ENCODE results near the gene SMIM32. TPM values are rescaled to one million over a fixed set of nuclear protein-coding genes. Genes with fewer than 3 reads are reported as not detected.

The SMIM32 gene
- total and polyA plus RNA-seq, 5 donors from 2014 or later = not detected

GRCh38 chr5:136155761-136156160, 37.2 kb downstream of the SMIM32 start:
- no peaks in the 10 kb centered on the region for H3K4me1 Mint-ChIP-seq
- Histone ChIP-seq H3K27ac (ENCODE audit: insufficient read depth, low read length, poor library complexity, severe bottlenecking) (no peak overlapping the region), H3K36me3 (ENCODE audit: control insufficient read depth, insufficient read depth, low read length) (no peaks in the 10 kb centered on the region), H3K4me3 (ENCODE audit: low read depth, low read length) (no peak overlapping the region), H3K27me3 (ENCODE audit: control insufficient read depth, insufficient read depth, low read length) (no peaks in the 10 kb centered on the region), H3K4me1 (ENCODE audit: control insufficient read depth, insufficient read depth, low read length, poor library complexity, severe bottlenecking) (no peaks in the 10 kb centered on the region), H3K9me3 (ENCODE audit: control insufficient read depth in 2 of 2, low read length in 2 of 2) (no peaks in the 10 kb centered on the region)
- no peaks in the 10 kb centered on the region for H3K27me3 Mint-ChIP-seq
- no peak overlapping the region for H3K4me3 Mint-ChIP-seq
- ATAC-seq (ENCODE audit: low read depth in 2 of 2) (no peak), DNase-seq (no peak)
- H3K36me3 Mint-ChIP-seq = no peaks in the 10 kb centered on the region
- H3K9me3 Mint-ChIP-seq = peaks cover 0 to 2% (median 0%) of the 10 kb centered on the region in 7 donors
- H3K27ac Mint-ChIP-seq = no peak overlapping the region

DNA sequence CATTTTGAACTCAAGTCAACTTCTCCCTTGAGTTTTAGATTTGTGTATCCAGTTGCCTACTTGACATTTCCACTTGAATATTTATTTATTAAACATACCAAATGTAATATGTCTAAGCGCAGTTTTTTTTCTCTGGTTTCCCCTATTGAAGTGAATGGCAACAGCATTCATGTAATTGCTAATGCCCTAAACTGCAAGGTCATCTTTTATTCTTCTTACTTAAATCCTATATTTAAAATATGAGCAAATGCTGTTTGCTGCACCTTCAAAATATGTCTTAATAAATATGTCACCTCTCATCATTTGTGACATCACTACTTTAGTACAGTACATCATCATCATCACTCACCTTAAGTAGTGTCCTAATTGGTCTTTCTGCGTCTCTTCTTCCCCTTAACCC, 37.9 kb downstream of the SMIM32 start:
- Histone ChIP-seq H3K36me3 (ENCODE audit: control insufficient read depth, insufficient read depth, low read length) (no peaks in the 10 kb centered on the region), H3K4me1 (ENCODE audit: control insufficient read depth, insufficient read depth, low read length, poor library complexity, severe bottlenecking) (no peaks in the 10 kb centered on the region), H3K4me3 (ENCODE audit: low read depth, low read length) (no peak overlapping the region), H3K27ac (ENCODE audit: insufficient read depth, low read length, poor library complexity, severe bottlenecking) (no peak overlapping the region), H3K27me3 (ENCODE audit: control insufficient read depth, insufficient read depth, low read length) (no peaks in the 10 kb centered on the region), H3K9me3 (ENCODE audit: control insufficient read depth in 2 of 2, low read length in 2 of 2) (no peaks in the 10 kb centered on the region)
- ATAC-seq (ENCODE audit: low read depth in 2 of 2) = no peak
- Mint-ChIP-seq H3K4me3 (no peak overlapping the region), H3K4me1 (peaks cover 0 to 2% (median 0%) of the 10 kb centered on the region in 4 donors), H3K36me3 (no peaks in the 10 kb centered on the region), H3K9me3 (peaks cover 0 to 2% (median 0%) of the 10 kb centered on the region in 7 donors), H3K27me3 (no peaks in the 10 kb centered on the region), H3K27ac (no peak overlapping the region)
- no peak for DNase-seq

- DNase-seq (no peak), ATAC-seq (ENCODE audit: low read depth in 2 of 2) (no peak)
- no peaks in the 10 kb centered on the region for H3K36me3 ChIP-seq (ENCODE audit: control insufficient read depth, insufficient read depth, low read length)
- no peaks in the 10 kb centered on the region for H3K9me3 ChIP-seq (ENCODE audit: control insufficient read depth in 2 of 2, low read length in 2 of 2)
- Mint-ChIP-seq H3K4me1 (peaks cover 0 to 2% (median 0%) of the 10 kb centered on the region in 4 donors), H3K4me3 (no peak overlapping the region), H3K27me3 (no peaks in the 10 kb centered on the region), H3K36me3 (no peaks in the 10 kb centered on the region), H3K27ac (no peak overlapping the region), H3K9me3 (peaks cover 0 to 2% (median 0%) of the 10 kb centered on the region in 7 donors)
- no peak overlapping the region for H3K27ac ChIP-seq (ENCODE audit: insufficient read depth, low read length, poor library complexity, severe bottlenecking)
- H3K4me3 ChIP-seq (ENCODE audit: low read depth, low read length) = no peak overlapping the region
- no peaks in the 10 kb centered on the region for H3K4me1 ChIP-seq (ENCODE audit: control insufficient read depth, insufficient read depth, low read length, poor library complexity, severe bottlenecking)
- no peaks in the 10 kb centered on the region for H3K27me3 ChIP-seq (ENCODE audit: control insufficient read depth, insufficient read depth, low read length)
Observed at GRCh38 chr5:136153581-136154236, 39.3 kb downstream of the SMIM32 start.

- Histone ChIP-seq H3K36me3 (ENCODE audit: control insufficient read depth, insufficient read depth, low read length) (no peaks in the 10 kb centered on the region), H3K27ac (ENCODE audit: insufficient read depth, low read length, poor library complexity, severe bottlenecking) (no peak overlapping the region), H3K27me3 (ENCODE audit: control insufficient read depth, insufficient read depth, low read length) (no peaks in the 10 kb centered on the region), H3K9me3 (ENCODE audit: control insufficient read depth in 2 of 2, low read length in 2 of 2) (no peaks in the 10 kb centered on the region), H3K4me1 (ENCODE audit: control insufficient read depth, insufficient read depth, low read length, poor library complexity, severe bottlenecking) (no peaks in the 10 kb centered on the region), H3K4me3 (ENCODE audit: low read depth, low read length) (no peak overlapping the region)
- peaks cover 0 to 2% (median 0%) of the 10 kb centered on the region in 4 donors for H3K4me1 Mint-ChIP-seq
- H3K9me3 Mint-ChIP-seq = peaks cover 0 to 2% (median 0%) of the 10 kb centered on the region in 7 donors
- no peak overlapping the region for H3K27ac Mint-ChIP-seq
- H3K36me3 Mint-ChIP-seq = no peaks in the 10 kb centered on the region
- ATAC-seq (ENCODE audit: low read depth in 2 of 2) (no peak), DNase-seq (no peak)
- H3K27me3 Mint-ChIP-seq = no peaks in the 10 kb centered on the region
- H3K4me3 Mint-ChIP-seq = no peak overlapping the region
Observed at GRCh38 chr5:136149891-136150290, 43.1 kb downstream of the SMIM32 start.

DNA sequence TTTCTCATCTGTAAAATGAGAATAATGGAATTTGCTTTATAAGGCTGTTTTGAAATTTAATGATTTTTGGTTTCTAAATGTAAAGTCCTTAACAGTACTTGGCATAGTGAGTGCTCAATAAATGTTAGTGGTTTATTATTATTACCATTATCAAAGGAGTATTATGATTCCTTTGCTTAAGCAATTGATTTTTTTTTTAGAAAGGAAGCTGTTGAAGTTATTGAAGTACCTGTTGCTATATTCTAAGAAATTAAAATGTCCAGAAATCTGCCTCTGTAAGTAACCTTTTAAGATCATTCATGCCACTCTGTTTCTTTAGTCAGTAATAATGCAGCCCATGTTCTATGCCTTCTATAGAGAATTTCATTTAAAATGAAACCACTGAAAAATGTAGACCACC, 45.3 kb downstream of the SMIM32 start:
- H3K27me3 Mint-ChIP-seq = no peaks in the 10 kb centered on the region
- no peaks in the 10 kb centered on the region for H3K36me3 Mint-ChIP-seq
- H3K4me3 Mint-ChIP-seq = no peak overlapping the region
- Histone ChIP-seq H3K36me3 (ENCODE audit: control insufficient read depth, insufficient read depth, low read length) (no peaks in the 10 kb centered on the region), H3K27ac (ENCODE audit: insufficient read depth, low read length, poor library complexity, severe bottlenecking) (no peak overlapping the region), H3K4me3 (ENCODE audit: low read depth, low read length) (no peak overlapping the region), H3K4me1 (ENCODE audit: control insufficient read depth, insufficient read depth, low read length, poor library complexity, severe bottlenecking) (no peaks in the 10 kb centered on the region), H3K27me3 (ENCODE audit: control insufficient read depth, insufficient read depth, low read length) (no peaks in the 10 kb centered on the region), H3K9me3 (ENCODE audit: control insufficient read depth in 2 of 2, low read length in 2 of 2) (no peaks in the 10 kb centered on the region)
- DNase-seq (no peak), ATAC-seq (ENCODE audit: low read depth in 2 of 2) (no peak)
- peaks cover 0 to 2% (median 0%) of the 10 kb centered on the region in 7 donors for H3K9me3 Mint-ChIP-seq
- H3K27ac Mint-ChIP-seq = no peak overlapping the region
- peaks cover 0 to 2% (median 0%) of the 10 kb centered on the region in 4 donors for H3K4me1 Mint-ChIP-seq

- Histone ChIP-seq H3K27me3 (ENCODE audit: control insufficient read depth, insufficient read depth, low read length) (no peaks in the 10 kb centered on the region), H3K9me3 (ENCODE audit: control insufficient read depth in 2 of 2, low read length in 2 of 2) (no peaks in the 10 kb centered on the region), H3K27ac (ENCODE audit: insufficient read depth, low read length, poor library complexity, severe bottlenecking) (no peak overlapping the region), H3K36me3 (ENCODE audit: control insufficient read depth, insufficient read depth, low read length) (no peaks in the 10 kb centered on the region), H3K4me1 (ENCODE audit: control insufficient read depth, insufficient read depth, low read length, poor library complexity, severe bottlenecking) (no peaks in the 10 kb centered on the region), H3K4me3 (ENCODE audit: low read depth, low read length) (no peak overlapping the region)
- Mint-ChIP-seq H3K36me3 (no peaks in the 10 kb centered on the region), H3K27me3 (no peaks in the 10 kb centered on the region), H3K27ac (no peak overlapping the region), H3K4me3 (no peak overlapping the region), H3K4me1 (peaks cover 0 to 2% (median 0%) of the 10 kb centered on the region in 4 donors), H3K9me3 (peaks cover 0 to 2% (median 0%) of the 10 kb centered on the region in 7 donors)
- ATAC-seq (ENCODE audit: low read depth in 2 of 2) (no peak), DNase-seq (no peak)
Observed at GRCh38 chr5:136146201-136146600, 46.8 kb downstream of the SMIM32 start.

- ATAC-seq (ENCODE audit: low read depth in 2 of 2) (no peak), DNase-seq (no peak)
- Histone ChIP-seq H3K27ac (ENCODE audit: insufficient read depth, low read length, poor library complexity, severe bottlenecking) (no peak overlapping the region), H3K27me3 (ENCODE audit: control insufficient read depth, insufficient read depth, low read length) (no peaks in the 10 kb centered on the region), H3K4me3 (ENCODE audit: low read depth, low read length) (no peak overlapping the region), H3K4me1 (ENCODE audit: control insufficient read depth, insufficient read depth, low read length, poor library complexity, severe bottlenecking) (no peaks in the 10 kb centered on the region), H3K9me3 (ENCODE audit: control insufficient read depth in 2 of 2, low read length in 2 of 2) (no peaks in the 10 kb centered on the region), H3K36me3 (ENCODE audit: control insufficient read depth, insufficient read depth, low read length) (no peaks in the 10 kb centered on the region)
- no peaks in the 10 kb centered on the region for H3K4me1 Mint-ChIP-seq
- no peaks in the 10 kb centered on the region for H3K27me3 Mint-ChIP-seq
- H3K4me3 Mint-ChIP-seq = no peak overlapping the region
- peaks cover 0 to 2% (median 0%) of the 10 kb centered on the region in 7 donors for H3K9me3 Mint-ChIP-seq
- no peak overlapping the region for H3K27ac Mint-ChIP-seq
- H3K36me3 Mint-ChIP-seq = no peaks in the 10 kb centered on the region
Observed at GRCh38 chr5:136145030-136145429, 47.9 kb downstream of the SMIM32 start.

DNA sequence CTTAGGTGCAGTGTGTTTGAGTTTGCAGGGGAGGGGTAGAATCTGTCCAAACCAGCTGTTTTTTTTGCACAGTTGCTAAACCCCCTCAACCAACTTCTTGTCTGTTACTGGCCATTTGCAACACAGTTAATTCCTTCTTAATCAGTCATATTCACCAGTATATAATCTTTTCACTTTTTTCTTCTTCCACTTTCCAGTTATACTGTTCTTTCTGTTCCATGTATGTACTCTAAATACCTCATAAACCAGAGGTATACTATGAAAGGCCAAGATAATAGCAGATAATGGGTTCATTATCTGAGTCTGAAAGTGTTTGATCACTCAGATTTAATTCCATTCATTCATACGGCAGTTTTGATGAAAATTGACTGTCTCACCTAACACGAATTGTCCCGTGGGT, 49.2 kb downstream of the SMIM32 start:
- no peak overlapping the region for H3K27ac ChIP-seq (ENCODE audit: insufficient read depth, low read length, poor library complexity, severe bottlenecking)
- Mint-ChIP-seq H3K9me3 (peaks cover 0 to 4% (median 0%) of the 10 kb centered on the region in 7 donors), H3K4me1 (peaks cover 0 to 5% (median 1%) of the 10 kb centered on the region in 4 donors), H3K36me3 (no peaks in the 10 kb centered on the region), H3K4me3 (no peak overlapping the region), H3K27ac (no peak overlapping the region), H3K27me3 (no peaks in the 10 kb centered on the region)
- DNase-seq = no peak
- H3K4me3 ChIP-seq (ENCODE audit: low read depth, low read length) = no peak overlapping the region
- no peaks in the 10 kb centered on the region for H3K27me3 ChIP-seq (ENCODE audit: control insufficient read depth, insufficient read depth, low read length)
- H3K4me1 ChIP-seq (ENCODE audit: control insufficient read depth, insufficient read depth, low read length, poor library complexity, severe bottlenecking) = no peaks in the 10 kb centered on the region
- H3K36me3 ChIP-seq (ENCODE audit: control insufficient read depth, insufficient read depth, low read length) = no peaks in the 10 kb centered on the region
- no peak for ATAC-seq (ENCODE audit: low read depth in 2 of 2)
- H3K9me3 ChIP-seq (ENCODE audit: control insufficient read depth in 2 of 2, low read length in 2 of 2) = no peaks in the 10 kb centered on the region
